HT1080 (cell line): Measurements from ENCODE around the gene NR1D1. TPM values are rescaled to one million over a fixed set of nuclear protein-coding genes. Genes with fewer than 3 reads are reported as not detected.

Source experiments
- DNase-seq: peaks from one replicate; pipeline ENCODE4 v3.0.0-alpha.2; 2015; ENCODE audit warnings: low read depth
- total RNA-seq: library from RNA; depleted of rRNA; stranded (reverse); fragments of >200 nt; shearing (Covaris generic); gene quantifications from 2 replicates; pipeline ENCODE4 v1.2.3, GENCODE V29; 2014

NR1D1 gene
- total RNA-seq, 1 experiment from 2014 or later, result 2.8 TPM

DNA sequence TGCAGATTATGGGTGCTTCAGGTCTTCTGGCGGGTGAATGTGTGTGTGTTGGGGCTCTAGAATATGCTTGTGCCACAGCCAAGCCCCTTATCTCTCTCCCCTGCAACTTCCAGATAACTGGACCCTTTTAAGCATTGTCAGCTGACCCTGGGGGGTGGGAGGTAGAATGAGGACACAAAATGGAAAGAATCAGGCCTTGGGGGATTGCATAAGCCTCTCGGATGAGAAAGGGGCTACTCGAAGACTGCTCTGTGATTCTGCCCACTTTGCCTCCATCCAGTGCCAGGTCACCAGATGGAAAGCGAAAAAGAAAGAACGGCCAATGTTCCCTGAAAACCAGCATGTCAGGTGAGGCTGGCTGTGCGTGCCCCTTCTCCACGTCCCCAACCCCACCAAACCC lies 23.8 kb downstream of the NR1D1 start:
- no peak for DNase-seq

DNA sequence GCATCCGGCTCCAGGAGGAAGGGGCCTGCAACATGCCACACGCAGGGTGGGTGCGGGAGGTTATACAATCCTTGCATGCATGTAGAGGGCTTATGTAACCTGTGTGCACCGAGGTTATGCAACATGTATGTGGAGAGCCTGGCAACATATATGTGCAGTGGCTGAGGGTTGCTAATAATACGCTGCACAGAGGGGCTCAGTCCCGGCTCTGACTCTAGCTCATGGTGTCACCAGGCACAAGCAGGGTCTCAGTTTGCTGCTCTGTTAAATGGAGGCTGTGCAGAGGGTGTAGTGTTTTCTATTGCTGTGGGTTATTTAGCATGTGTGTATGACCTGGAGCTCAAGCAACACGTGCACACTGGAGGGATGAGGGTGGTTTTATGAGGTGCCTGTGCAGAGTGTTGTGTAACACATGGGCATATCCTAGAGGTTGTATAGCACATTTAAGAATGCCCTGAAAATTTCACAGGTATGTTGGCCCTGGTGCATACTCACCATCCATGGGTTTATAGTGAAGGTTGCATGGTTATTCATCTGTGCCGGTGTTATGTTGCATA lies 24.4 kb downstream of the NR1D1 start:
- no peak for DNase-seq

DNA sequence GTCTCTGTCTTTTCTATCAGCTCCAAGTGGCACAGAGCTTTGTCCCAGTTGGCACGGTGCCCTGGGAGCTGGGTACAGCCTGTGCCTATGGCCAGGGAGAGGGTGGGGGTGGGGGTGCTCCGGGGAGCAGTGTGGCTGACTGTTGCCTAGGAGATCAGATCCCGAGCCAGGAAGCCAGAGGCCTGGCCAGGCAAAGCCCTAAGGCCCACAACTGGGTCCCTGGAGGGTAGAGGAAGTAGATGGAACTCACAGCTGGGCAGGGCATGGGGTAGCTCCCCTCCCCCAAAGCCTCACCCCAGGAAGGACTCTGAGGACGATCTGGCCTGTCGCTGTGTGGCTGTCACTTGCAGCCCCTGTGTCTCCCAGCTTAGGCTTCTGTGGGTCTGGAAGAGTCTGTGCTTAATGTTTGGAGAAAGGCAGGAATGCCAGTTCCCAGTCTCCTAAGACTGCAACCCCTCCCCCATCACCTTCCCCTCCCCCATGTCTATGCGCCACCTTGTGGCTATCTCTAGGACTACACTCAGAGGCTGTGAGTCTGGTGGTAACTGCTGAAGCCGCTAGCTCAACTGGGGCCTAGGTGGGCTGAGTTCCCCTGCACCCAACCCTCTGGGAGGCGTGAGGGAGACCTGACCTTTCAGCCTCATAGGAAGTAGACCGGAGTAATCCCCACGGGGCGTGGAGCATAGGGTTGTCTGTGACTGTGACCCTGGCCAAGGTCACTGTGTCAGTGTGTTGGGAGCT lies 25.0 kb downstream of the NR1D1 start:
- no peak for DNase-seq

DNA sequence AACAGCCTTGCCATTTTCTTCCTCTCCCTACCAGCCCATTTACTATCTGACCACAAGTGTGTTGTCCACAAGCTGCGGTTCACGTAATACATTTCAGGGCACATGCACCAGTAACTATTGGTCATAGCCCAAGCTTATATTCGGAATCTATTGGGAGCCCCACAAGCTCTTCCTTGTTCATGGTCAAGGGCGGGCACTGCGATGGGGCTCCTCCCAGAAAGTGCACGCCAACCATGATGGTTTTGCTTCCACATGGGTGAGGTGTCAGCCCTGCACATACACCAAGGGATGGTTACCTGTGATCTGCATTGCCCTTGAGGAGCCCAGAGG lies 25.6 kb downstream of the NR1D1 start:
- no peak for DNase-seq

DNA sequence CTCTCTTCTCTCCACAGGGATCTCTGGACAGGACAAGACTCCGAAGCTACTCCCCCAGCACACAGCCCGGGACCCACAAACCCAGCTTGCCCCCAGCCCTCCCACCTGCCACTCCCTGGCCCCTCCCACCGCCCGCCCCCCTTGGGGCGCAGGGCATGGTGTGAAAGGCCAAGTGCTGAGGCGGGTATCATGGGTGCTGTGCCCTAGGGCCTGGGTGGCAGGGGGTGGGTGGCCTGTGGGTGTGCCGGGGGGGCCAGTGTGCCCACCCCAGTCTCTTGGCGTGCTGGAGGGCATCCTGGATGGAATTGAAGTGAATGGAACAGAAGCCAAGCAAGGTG lies 26.2 kb downstream of the NR1D1 start:
- no peak for DNase-seq

DNA sequence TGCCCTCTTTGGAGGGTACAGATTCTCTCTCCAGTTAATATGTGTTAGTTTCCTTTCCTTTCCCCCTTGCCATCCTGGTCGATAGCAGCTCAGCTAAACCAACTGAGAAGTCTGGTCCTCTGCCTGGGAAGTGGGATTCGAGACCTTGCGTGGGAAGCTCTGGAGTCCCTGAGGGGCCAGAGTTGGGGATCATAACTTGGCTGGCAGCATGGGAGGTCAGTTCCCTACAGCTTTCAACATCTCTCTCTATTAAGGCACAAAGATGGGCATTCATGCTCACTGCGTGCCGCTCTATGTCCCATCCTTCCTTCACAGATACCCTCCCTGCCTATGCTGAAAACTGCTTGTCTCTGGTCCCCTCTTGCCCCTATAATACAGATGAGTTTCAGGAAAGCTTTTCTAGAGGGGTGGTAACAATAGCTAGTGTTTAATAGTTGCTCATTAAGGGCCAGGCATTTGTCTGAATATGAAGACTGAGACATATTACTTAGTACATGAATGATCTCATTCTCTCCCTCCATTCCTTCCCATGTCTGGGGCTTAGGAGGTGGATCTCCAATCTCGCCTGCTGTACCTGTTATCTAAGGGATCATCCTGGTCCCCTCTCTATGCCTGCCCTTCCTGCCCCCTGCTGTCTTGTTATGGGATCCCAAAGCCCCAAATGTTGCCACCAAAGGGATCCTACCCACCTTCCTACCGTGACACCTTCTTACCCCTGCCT lies 26.8 kb downstream of the NR1D1 start:
- no peak for DNase-seq

DNA sequence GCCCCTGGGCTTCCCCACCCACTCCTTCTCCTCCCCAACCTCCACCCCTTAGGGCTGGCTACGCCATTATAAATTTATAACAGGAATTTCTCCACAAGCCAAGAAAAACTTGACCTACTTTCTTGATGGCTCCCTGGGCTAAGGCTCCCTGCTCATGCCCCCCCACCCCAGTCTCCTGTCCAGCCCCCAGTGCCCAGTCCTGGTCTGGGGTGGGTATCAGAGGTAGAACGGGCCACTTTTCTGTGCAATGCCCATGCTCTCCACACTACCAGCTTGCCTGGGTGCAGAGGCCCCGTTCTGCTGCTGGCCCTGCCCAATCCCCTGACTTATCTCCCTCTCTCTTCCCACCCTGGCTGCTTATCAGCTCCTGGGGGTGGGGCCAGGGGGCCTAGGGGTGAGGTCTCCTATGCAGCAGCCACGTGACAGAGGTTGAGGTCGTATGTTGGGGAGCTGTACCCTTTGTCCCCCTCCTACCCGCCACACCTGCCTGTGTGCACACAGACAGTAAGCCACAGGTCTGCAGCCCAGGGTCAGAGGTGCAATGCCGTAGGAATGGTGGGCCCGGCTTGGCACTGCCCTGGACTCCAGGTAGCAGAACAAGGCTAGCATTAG lies 27.5 kb downstream of the NR1D1 start:
- no peak for DNase-seq

DNA sequence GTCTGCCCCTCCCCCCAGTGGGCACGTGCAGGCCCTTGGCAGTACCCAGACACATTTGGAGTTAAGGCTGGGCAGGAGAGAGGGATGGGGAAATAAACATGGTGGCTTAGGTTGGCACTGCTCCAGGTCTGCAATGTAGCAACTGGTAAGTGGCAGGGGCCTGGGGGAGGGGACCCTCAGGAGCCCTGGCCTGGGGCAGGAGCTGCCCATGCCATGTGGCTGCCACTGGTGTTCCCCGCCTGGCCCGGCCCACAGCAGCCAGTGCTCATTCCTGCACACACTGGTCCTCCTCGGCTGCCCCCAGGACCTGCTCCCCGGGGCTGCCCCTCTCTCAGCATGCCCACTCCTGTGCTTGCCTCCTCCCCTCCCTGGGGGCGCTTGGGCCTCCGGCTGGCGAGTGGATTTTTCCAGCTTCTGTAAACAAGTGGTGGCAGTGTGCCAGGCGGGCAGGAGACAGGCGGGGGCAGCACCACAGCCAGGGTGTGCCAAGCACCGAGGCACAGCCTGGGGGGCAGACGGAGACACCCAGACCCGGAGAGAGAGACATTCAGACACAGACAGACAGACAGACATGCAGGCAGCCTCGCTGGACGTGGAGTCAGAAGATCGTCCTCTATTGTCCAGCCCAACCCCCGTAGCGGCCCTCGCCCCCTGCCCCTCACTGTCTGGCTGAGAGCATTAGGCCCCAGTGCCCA lies 28.2 kb downstream of the NR1D1 start:
- DNase-seq, result no peak

DNA sequence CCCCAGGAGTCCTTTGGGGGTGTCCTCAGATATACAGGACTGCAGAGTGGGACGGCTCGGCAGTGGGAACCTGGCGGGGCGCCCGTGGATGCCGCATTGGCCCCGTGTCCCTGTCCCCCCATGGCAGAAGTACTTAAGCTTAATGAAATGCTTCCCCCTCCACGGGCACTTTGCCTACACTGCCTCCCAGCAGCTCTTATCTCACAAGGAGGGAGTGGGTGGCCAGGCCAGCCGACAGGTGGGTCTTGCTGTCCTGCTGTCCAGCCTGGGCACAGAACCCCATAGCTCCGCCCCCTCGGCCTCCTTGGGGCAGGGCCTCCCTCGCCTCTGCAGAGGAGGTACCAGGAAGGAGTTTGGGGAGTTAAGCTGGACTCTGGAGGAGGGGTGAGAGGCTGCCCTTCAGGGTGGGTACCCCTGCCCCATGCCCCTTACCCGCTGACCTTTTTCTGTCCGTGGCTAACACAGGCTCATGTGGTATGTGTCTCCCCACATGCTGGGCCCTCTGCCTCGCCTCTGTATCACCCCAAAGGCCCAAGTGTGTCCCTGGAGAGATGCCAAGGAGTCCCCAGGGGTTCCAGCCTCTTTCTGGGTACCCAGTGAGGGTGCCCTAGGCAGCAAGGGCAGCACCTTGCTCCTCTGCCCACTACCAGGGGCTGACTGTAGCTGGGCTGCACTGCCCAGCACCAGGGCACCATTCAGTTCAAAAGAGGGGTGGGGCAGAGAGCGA lies 28.9 kb downstream of the NR1D1 start:
- DNase-seq, result no peak

DNA sequence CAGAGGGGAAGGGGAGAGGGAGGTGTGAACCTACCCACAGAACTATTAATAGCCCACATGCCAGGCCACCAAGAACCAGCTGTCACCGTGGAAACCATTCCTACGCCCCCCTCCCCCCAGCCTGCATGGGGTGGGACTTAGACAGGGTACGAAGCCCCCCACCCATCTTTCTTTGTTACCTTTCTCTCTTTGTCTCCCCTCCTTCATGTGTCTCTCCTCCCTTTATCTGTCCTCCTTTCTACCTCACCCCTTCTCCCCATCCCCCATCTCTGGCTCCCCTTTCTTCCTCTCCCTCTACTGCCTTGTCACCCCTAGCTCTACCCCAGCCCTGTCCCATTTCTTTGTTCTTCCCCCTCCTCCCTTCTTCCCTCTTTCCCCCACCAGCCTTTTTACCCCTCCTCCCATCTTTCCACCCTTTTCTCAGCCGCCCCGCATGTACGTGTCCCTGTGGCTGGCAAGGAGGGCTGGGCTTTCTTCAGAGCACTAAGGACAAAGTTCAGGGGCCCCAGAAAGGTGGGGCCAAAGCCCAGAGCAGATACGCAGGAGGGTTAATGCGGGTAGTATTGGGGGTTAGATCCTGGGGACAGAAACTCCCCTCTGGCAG lies 29.6 kb downstream of the NR1D1 start:
- DNase-seq, result no peak

DNA sequence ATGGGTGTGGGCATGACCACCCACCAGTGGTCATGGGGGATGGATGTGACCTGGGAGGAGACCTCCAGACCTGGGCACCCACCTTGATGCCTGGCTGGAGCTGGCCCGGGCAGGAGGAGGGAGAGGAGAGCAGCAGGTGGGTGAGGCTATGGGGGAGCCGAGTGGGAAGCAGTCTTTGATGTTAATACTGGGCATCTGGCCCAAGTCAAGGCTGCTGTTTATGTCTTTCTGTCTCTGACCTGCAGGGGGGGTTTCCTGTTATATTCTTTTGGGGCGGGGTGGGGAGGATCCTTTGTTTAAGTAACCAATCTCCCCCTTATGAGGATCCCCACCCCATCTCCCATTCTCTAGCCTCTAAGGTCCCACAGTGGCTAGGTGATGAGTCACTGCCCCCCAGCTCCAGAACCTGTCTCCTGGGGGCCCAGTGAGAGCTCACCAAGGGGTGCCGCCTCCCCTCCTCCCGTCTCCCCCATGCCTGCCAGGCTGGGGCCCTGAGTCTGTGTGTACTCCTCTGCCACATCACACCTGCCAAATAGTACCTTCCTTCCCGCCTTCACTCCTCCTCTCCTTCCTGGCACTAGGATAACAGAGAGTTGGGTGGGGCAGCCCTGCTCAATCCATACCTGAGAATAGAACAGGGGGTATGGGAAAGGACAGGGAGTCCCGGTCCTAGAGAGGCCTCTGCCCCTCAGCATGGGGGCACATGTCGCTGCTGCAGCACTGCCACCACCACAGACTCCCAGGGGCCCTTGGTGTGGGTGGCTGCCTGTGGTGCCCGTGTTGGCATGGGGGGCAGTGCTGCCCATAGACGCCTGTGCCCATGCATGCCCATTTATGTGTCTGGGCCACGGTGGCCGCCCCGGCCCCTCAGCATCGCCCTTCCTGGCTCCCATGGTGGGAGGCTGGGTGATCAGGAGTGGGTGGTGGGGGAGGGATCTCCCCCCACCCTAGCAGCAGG lies 30.4 kb downstream of the NR1D1 start:
- DNase-seq, result peak; percentile 30

DNA sequence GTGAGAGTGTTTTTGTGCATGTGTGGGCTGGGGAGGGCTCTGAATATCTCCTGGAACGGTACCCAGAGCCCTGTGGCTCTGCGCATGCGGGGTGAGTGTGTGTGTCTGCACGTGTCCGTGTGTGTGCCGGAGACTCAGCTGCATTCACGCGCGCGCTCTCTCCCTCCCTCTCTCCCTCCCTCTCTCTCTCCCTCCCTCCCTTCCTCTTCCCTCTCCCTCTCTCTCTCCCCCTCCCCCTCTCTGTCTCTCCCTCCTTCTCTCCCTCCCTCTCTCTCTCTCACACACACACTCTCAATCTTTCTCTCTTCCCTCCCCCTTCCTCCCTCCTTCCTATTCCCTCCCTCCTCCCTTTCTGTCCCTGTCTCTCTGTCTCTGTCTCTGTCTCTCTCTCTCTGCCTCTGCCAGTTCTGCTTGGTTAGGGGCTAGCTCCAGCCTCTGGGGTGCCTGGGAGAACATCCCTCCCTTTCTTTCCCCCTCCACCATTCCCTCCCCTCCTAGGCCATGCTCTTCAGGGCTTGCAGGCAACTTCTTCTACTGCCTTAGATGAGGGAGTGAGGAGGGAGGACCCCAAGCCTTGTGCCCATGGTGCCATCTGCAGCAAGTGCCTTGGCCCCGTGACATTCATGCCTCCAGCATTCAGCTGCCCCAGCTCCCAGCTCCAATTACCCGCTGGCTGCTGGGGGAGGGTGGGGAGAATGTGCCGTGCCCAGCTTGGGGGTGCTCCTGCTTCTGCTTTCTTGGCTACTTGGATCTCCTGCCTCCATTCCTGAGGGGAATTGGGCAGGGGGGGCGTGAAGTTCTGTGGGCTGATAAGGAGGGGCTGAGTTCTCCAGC lies 31.3 kb downstream of the NR1D1 start:
- DNase-seq, result peak; percentile 62

DNA sequence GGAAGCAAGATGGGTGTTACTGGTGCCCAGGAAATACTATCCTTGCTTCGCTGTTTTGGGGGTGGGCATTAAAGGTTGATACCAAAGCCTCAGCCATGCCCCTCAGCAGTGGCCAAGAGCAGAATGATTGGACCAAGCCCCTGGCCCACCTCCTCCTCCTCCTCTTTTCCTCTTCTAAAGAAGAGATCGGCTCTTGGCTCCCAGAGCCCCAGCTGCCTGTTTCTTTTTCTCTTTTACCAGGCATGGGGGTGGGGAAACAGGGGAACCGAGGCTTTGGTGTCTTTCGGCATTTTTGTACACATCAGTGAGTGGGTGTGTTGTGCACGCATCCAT lies 31.8 kb downstream of the NR1D1 start:
- DNase-seq, result no peak

DNA sequence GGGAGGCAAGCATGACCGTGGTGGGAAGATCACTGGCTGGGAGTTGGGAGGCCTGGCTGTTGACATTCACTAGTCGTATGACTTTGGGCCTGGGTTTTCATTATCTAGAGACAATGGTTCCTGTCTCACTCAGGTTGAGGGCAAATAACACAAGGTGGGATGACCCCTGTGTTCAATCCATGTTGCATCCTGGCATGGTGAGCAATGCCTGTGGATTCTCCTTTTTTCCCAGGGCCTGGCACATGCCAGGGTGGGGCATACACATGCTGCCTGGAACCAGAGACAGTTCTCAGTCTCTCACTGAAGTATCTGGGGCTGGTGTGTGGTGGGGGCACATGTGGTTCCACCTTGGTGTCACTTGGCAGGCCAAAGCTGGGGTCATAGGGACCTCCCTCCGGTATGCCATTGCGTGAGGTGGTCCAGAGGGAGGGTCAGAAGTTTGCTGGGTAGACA lies 32.2 kb downstream of the NR1D1 start:
- DNase-seq, result peak; percentile 24

DNA sequence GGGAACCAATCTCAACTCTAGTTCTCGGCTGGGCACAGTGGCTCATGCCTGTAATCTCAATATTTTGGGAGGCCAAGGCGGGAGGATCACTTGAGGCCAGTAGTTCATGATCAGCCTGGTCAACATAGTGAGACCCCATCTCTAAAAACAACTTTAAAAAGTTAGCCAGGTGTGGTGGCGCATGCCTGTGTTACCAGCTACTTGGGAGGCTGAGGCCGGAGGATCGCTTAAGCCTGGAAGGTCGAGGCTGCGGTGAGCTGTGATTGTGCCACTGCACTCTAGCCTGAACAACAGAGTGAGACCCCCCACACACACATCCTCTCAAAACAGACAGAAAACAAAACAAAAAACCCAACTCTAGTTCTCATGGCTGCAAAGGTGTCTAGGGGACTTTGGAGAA lies 32.7 kb downstream of the NR1D1 start:
- no peak for DNase-seq

DNA sequence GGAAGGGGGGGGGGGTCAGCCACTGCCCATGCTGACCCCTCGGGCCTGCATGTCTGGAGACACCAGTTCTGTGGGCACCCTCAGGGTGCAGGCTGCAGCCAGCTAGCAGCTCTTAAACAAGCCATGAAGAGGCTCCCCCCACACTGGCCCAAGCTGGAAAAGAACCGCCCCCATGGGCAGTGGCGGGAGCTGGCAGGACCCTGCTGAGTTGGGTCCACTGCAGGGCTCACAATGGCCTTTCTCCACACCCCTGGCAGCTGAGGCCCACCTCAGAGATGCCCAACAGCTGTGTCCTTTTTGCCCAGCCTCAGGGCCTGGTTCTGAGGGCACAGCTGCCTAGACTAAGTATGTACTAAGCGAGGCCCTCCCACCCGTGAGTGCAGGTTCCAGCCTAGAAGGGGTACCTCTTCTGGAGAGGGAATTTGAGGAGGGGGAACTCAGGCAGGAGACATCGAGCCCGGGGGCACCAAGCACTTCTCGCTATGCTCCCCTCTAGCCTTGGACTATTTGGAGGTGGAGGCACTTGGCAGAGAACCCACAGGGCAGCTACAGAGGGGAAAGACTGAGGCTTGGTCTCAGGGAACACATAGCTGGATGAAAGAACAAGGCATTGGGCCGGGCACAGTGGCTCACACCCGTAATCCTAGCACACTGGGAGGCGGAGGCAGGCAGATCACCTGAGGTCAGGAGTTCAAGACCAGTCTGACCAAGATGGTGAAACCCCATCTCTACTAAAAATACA lies 34.4 kb downstream of the NR1D1 start:
- no peak for DNase-seq

DNA sequence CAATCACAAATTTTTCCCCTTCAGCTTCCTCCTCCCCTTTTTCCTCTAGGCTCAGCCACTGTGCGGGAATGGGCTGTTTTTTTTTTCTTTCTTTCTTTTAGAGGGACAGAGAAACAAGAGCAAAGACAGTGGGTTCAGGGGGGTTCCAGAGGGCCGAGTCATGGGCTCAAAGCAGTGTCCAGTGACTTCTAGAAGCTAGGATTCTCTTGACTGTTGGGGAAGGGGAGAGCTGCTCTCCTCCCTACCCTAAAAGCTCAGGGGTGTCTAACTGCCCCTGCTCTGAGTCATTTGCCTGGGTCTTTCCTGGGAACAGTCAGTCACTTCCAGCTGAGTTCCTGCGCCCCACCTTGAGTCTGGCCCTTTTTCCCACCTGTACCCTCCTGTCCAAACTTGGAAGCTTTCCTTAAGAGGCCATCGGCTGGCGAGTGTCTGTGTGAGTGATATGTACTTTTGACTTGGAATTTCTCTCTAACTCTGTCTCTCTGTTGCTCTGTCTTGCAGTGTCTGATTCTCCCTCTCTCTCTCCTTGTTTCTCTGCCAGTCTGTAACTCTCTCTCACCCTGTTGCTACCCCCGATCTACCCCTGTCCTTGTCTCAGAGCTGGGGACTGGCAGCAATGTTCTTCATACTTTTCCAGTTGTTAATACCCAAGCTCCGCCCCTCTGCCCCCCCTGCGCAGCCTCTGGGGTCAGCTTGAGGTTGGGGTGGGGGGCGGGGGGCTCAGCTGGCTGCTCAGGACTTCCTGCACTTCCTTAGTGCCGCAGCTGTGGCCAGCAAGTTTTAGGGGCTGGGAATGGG lies 35.2 kb downstream of the NR1D1 start:
- DNase-seq, result peak; percentile 40
